HUES48 (cell line): ENCODE data around the gene WBP2NL.
A peak's percentile ranks its signal among the peaks of the same experiment; 100 is the strongest.

Source experiments
- H3K27ac ChIP-seq: one replicate; pipeline ENCODE4 v1.7.0; 2013; ENCODE audit warnings: low read depth, low read length, inconsistent platforms
- H3K27me3 ChIP-seq: 2 replicates; pipeline ENCODE4 v1.6.1; 2013; ENCODE audit warnings: mild to moderate bottlenecking, low read length; ENCODE audit not compliant: control insufficient read depth, insufficient read depth
- H3K36me3 ChIP-seq: 2 replicates; pipeline ENCODE4 v1.6.1; 2013; ENCODE audit warnings: low read length; ENCODE audit not compliant: control insufficient read depth, insufficient read depth
- H3K4me1 ChIP-seq: 2 replicates; pipeline ENCODE4 v1.6.1; 2013; ENCODE audit warnings: mild to moderate bottlenecking, low read length; ENCODE audit not compliant: control insufficient read depth, insufficient read depth
- H3K4me3 ChIP-seq: 2 replicates; pipeline ENCODE4 v1.5.1; 2013; ENCODE audit warnings: mild to moderate bottlenecking, low read depth, low read length
- H3K9ac ChIP-seq: 2 replicates; pipeline ENCODE4 v1.6.1; 2013; ENCODE audit warnings: mild to moderate bottlenecking, low read depth, low read length, moderate library complexity
- H3K9me3 ChIP-seq: 2 replicates; pipeline ENCODE4 v1.6.1; 2013; ENCODE audit warnings: low read length; ENCODE audit not compliant: control insufficient read depth, insufficient read depth

The WBP2NL gene

GRCh38 chr22:41966607-41967240 lies 31.9 kb upstream of the WBP2NL start:
- no peak overlapping the region for H3K27ac ChIP-seq
- H3K9ac ChIP-seq = no peak overlapping the region
- H3K27me3 ChIP-seq = no peaks in the 10 kb centered on the region
- H3K9me3 ChIP-seq = no peaks in the 10 kb centered on the region
- H3K4me1 ChIP-seq = peaks cover 9% of the 10 kb centered on the region
- no peaks in the 10 kb centered on the region for H3K36me3 ChIP-seq
- H3K4me3 ChIP-seq = no peak overlapping the region

DNA sequence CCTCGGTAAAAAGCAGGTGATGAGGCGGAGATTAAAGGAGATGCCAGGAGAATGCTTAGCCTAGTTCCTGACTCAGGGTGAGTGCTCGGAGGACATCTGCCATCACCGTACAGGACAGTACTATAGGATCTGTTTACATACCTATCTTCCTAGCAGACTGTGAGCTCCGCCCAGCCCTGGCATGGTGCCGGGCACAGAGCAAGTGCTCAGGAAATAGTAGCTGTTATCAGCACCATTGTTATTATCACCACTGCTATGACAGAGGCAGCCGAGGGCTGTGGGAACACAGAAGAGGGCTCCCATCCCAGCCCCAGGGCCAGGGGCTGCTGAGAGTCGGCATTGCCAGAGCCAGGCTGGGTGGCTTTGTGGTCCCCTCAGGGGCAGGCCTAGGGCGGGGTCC lies 30.0 kb upstream of the WBP2NL start:
- peaks cover 9% of the 10 kb centered on the region for H3K4me1 ChIP-seq
- H3K9ac ChIP-seq = no peak overlapping the region

DNA sequence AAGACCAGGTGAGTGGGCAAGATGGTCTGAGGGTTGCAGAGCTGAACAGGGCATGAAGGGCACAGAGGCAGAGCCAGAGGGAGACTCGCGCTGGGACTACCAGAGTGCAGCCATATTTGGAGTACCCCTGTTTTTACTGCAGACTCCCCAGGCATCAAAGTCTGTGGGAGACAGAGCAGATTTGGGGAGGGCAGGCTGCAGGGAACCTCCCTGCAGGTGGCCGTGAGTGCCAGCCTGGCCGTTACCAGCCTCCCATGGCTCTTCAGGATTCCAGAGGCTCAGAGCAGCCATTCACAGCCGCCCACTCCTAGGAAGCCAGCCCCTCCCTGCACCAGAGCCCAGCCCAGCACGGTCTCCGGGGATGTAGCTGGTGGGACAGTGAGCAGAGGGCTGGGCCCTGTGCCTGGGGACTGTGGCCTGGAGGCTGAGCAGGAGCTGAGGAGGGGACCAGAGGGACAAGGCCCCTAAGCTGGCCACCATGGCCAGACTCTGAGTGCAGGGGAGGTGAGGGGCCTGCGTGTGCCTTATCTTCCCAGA lies 29.4 kb upstream of the WBP2NL start, which contains the start of gene SEPTIN3:
SEPTIN3 (plus strand) TSS at position 334 of the 537 bp plus-strand sequence. CDS start 2,050 bp downstream, outside the sequence.
- 0 out of 2 replicates have a peak, but pooled peaks cover 3% of the 10 kb centered on the region for H3K4me1 ChIP-seq
- no peak within 1 kb of the TSS for H3K4me3 ChIP-seq
- H3K36me3 ChIP-seq = no peaks in the 10 kb centered on the region
- no peaks in the 10 kb centered on the region for H3K27me3 ChIP-seq
- no peak within 1 kb of the TSS for H3K27ac ChIP-seq
- H3K9ac ChIP-seq = no peak within 1 kb of the TSS
- H3K9me3 ChIP-seq = no peaks in the 10 kb centered on the region

More for the DNA sequence above, 30.0 kb upstream of the WBP2NL start:
- Histone ChIP-seq H3K27ac (no peak overlapping the region), H3K9me3 (no peaks in the 10 kb centered on the region), H3K36me3 (no peaks in the 10 kb centered on the region), H3K27me3 (no peaks in the 10 kb centered on the region), H3K4me3 (no peak overlapping the region)

- H3K9me3 ChIP-seq = no peaks in the 10 kb centered on the region
- H3K4me1 ChIP-seq = 0 out of 2 replicates have a peak, but pooled peaks cover 3% of the 10 kb centered on the region
- H3K36me3 ChIP-seq = no peaks in the 10 kb centered on the region
- no peak overlapping the region for H3K27ac ChIP-seq
- peaks cover 10% of the 10 kb centered on the region for H3K27me3 ChIP-seq
- H3K4me3 ChIP-seq = no peak overlapping the region
- no peak overlapping the region for H3K9ac ChIP-seq
These were observed 28.0 kb upstream of the WBP2NL start for GRCh38 chr22:41970601-41971000.

- Histone ChIP-seq H3K9ac (no peak overlapping the region), H3K27ac (no peak overlapping the region), H3K4me3 (no peak overlapping the region), H3K27me3 (peaks cover 18% of the 10 kb centered on the region), H3K4me1 (peaks cover 6% of the 10 kb centered on the region; the same call in 1 of the 2 replicates), H3K36me3 (no peaks in the 10 kb centered on the region), H3K9me3 (no peaks in the 10 kb centered on the region)
These were observed 27.2 kb upstream of the WBP2NL start for GRCh38 chr22:41971431-41971830.

DNA sequence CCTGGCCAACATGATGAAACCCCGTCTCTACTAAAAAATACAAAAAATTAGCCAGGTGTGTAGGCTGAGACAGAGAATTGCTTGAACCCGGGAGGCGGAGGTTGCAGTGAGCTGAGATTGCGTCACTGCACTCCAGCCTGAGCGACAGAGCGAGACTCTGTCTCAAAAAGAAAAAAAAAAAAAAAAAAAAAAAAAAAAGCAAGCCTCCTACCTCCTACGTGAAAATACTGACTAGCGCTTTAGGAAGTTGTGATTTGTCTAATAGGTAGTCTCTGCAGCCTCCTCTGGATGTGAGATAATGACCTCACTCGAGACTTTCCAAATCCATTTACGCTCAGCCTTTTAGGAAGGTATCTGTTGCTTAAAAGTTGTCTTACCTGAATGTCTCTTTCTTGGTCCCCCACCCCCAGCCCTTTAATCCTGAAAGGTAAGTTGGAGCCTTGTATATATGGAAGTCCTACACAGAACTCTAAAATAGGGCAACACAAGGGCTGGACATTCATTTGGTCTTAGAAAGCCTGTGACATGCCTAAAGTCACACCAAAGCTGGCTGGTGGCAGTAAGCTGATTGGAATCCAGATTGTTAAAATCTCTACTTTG lies 23.8 kb upstream of the WBP2NL start:
- H3K4me1 ChIP-seq = peaks cover 16% of the 10 kb centered on the region
- H3K9me3 ChIP-seq = no peaks in the 10 kb centered on the region
- no peak overlapping the region for H3K9ac ChIP-seq
- no peaks in the 10 kb centered on the region for H3K36me3 ChIP-seq
- no peak overlapping the region for H3K4me3 ChIP-seq
- H3K27me3 ChIP-seq = peaks cover 27% of the 10 kb centered on the region
- no peak overlapping the region for H3K27ac ChIP-seq

GRCh38 chr22:41975299-41976069 lies 23.1 kb upstream of the WBP2NL start:
- no peak overlapping the region for H3K27ac ChIP-seq
- H3K9me3 ChIP-seq = no peaks in the 10 kb centered on the region
- H3K4me3 ChIP-seq = no peak overlapping the region
- H3K27me3 ChIP-seq = peaks cover 27% of the 10 kb centered on the region
- H3K36me3 ChIP-seq = no peaks in the 10 kb centered on the region
- H3K9ac ChIP-seq = no peak overlapping the region
- H3K4me1 ChIP-seq = peaks cover 16% of the 10 kb centered on the region

GRCh38 chr22:41976070-41976901 lies 22.3 kb upstream of the WBP2NL start:
- no peak overlapping the region for H3K27ac ChIP-seq
- H3K9me3 ChIP-seq = no peaks in the 10 kb centered on the region
- no peak overlapping the region for H3K9ac ChIP-seq
- peaks cover 27% of the 10 kb centered on the region for H3K27me3 ChIP-seq
- H3K36me3 ChIP-seq = no peaks in the 10 kb centered on the region
- H3K4me1 ChIP-seq = peaks cover 16% of the 10 kb centered on the region
- H3K4me3 ChIP-seq = peak overlapping the region; percentile 74

- Histone ChIP-seq H3K27me3 (peaks cover 27% of the 10 kb centered on the region), H3K9me3 (no peaks in the 10 kb centered on the region), H3K4me3 (peak overlapping the region; percentile 74), H3K9ac (peak overlapping the region; percentile 64; the same call in 1 of the 2 replicates), H3K4me1 (peaks cover 16% of the 10 kb centered on the region), H3K36me3 (no peaks in the 10 kb centered on the region), H3K27ac (no peak overlapping the region)
These were observed 21.5 kb upstream of the WBP2NL start for GRCh38 chr22:41976961-41977566.

DNA sequence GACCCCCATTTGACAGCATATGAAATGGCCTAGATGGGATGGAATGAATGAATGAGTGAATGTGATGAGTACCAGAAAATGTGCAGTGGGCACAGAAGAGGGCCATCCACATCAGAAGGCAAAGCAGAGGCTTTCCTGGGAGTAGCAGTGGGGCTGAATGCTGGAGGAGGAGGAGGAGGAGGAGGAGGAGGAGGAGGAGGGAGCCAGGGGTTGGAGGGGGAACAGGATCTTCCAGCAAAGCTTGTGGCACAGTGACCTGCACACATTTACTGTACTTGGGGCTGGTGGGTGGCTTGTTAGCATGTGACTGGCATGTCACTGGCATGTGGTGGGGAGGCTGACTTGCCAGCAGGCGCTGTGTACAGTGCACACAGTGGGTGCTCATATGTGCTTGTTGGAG lies 19.9 kb upstream of the WBP2NL start:
- Histone ChIP-seq H3K9me3 (no peaks in the 10 kb centered on the region), H3K4me3 (no peak overlapping the region), H3K27ac (no peak overlapping the region), H3K27me3 (peaks cover 27% of the 10 kb centered on the region), H3K36me3 (no peaks in the 10 kb centered on the region), H3K4me1 (peaks cover 16% of the 10 kb centered on the region), H3K9ac (no peak overlapping the region)
